Right lobe of liver (tissue), 4 donors: ENCODE results near the gene FGFR3.

ENCODE experiments used
- CTCF ChIP-seq, 4 donors: fragments of 200-600 bp in 3 of 4; fragments of 450-650 bp in 1 of 4; IDR thresholded peaks; one replicate each; pipeline versions ENCODE4 v1.5.1 to v1.8.0; 2016 to 2022; ENCODE audit warnings: antibody characterized with exemption in 4 of 4, mild to moderate bottlenecking in 2 of 4
- POLR2A ChIP-seq: fragments of 450-650 bp; IDR thresholded peaks from one replicate; pipeline ENCODE4 v1.6.1; 2017; ENCODE audit warnings: antibody characterized with exemption, mild to moderate bottlenecking
- donor health status: DM: no; HTN: no; CAD: no.
- donor health status: DM: no; HTN: no; CAD: no.
- donor health status: DM: no; HTN: yes; CAD: no.

GRCh38 chr4:1749826-1750225, 43.3 kb upstream of the FGFR3 start:
- no peak for TF ChIP-seq CTCF (IDR thresholded peaks at IDR 0.05)
- TF ChIP-seq POLR2A, result no peak
